ENCODE data around the gene ZNF280D. TPM values are rescaled to one million over a fixed set of nuclear protein-coding genes. Genes with fewer than 3 reads are reported as not detected.

The ZNF280D gene
- total and polyA plus RNA-seq, 2 of the 13 experiments (the other 11 are each of a cell fraction or from before 2014, with no cell fraction given): 7.1 to 11.9 TPM

DNA sequence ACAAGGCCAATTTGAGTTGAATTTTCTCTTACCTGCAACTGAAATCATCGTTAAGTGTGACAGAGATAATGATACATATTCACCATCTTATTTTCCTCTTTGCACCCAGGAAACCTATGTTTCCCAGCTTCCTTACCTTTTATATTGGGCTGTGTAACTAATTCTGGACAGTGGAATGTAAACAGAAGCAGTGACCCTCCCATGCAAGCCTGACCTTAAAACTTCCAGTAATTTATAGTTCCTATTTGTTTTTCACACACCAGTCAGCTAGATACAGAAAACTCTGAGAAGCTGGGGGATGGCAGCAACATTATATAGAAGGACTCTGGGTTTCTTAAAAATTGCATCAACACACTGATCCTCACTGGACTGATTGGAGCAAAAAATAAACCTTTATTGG is 4.5 kb upstream of the ZNF280D start (continued):
- TF ChIP-seq, protein P1, sequence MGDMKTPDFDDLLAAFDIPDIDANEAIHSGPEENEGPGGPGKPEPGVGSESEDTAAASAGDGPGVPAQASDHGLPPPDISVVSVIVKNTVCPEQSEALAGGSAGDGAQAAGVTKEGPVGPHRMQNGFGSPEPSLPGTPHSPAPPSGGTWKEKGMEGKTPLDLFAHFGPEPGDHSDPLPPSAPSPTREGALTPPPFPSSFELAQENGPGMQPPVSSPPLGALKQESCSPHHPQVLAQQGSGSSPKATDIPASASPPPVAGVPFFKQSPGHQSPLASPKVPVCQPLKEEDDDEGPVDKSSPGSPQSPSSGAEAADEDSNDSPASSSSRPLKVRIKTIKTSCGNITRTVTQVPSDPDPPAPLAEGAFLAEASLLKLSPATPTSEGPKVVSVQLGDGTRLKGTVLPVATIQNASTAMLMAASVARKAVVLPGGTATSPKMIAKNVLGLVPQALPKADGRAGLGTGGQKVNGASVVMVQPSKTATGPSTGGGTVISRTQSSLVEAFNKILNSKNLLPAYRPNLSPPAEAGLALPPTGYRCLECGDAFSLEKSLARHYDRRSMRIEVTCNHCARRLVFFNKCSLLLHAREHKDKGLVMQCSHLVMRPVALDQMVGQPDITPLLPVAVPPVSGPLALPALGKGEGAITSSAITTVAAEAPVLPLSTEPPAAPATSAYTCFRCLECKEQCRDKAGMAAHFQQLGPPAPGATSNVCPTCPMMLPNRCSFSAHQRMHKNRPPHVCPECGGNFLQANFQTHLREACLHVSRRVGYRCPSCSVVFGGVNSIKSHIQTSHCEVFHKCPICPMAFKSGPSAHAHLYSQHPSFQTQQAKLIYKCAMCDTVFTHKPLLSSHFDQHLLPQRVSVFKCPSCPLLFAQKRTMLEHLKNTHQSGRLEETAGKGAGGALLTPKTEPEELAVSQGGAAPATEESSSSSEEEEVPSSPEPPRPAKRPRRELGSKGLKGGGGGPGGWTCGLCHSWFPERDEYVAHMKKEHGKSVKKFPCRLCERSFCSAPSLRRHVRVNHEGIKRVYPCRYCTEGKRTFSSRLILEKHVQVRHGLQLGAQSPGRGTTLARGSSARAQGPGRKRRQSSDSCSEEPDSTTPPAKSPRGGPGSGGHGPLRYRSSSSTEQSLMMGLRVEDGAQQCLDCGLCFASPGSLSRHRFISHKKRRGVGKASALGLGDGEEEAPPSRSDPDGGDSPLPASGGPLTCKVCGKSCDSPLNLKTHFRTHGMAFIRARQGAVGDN (CRISPR knock-in tag; IDR thresholded peaks at IDR 0.05): no peak
- TF ChIP-seq AHR (CRISPR knock-in tag; IDR thresholded peaks at IDR 0.05) (no peak), SOX13 (IDR thresholded peaks at IDR 0.05) (no peak), SOX13 (CRISPR knock-in tag; conservative IDR thresholded peaks at IDR 0.05 in 1 of 2, IDR thresholded peaks at IDR 0.05 in 1 of 2) (peak in 1 of 2 experiments; percentile 55; a peak in 1 of 4 replicates), XRCC5 (optimal IDR thresholded peaks at IDR 0.05; ENCODE audit: low read length) (no peak), NR2F6 (IDR thresholded peaks at IDR 0.05) (peak; percentile 86), NR2F6 (CRISPR knock-in tag; IDR thresholded peaks at IDR 0.05) (peak; percentile 92), NFE2 (CRISPR knock-in tag; IDR thresholded peaks at IDR 0.05) (no peak), LCORL (IDR thresholded peaks at IDR 0.05) (no peak), LCORL (CRISPR knock-in tag; IDR thresholded peaks at IDR 0.05) (0 out of 2 replicates have a peak, but pooled peaks have one; percentile 32), FIP1L1 (IDR thresholded peaks at IDR 0.05; ENCODE audit: borderline replicate concordance, insufficient read depth, low read depth, low read length) (no peak), ZNF788 (CRISPR knock-in tag; IDR thresholded peaks at IDR 0.05; ENCODE audit: borderline replicate concordance) (no peak), KAT8 (CRISPR knock-in tag; IDR thresholded peaks at IDR 0.05) (peak; percentile 43; the same call in 1 of the 2 replicates), PCBP2 (optimal IDR thresholded peaks at IDR 0.05; ENCODE audit: low read depth, low read length, poor library complexity, severe bottlenecking) (no peak)
- TF ChIP-seq, protein P2, sequence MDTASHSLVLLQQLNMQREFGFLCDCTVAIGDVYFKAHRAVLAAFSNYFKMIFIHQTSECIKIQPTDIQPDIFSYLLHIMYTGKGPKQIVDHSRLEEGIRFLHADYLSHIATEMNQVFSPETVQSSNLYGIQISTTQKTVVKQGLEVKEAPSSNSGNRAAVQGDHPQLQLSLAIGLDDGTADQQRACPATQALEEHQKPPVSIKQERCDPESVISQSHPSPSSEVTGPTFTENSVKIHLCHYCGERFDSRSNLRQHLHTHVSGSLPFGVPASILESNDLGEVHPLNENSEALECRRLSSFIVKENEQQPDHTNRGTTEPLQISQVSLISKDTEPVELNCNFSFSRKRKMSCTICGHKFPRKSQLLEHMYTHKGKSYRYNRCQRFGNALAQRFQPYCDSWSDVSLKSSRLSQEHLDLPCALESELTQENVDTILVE (CRISPR knock-in tag; IDR thresholded peaks at IDR 0.05): no peak
- TF ChIP-seq, protein P3, sequence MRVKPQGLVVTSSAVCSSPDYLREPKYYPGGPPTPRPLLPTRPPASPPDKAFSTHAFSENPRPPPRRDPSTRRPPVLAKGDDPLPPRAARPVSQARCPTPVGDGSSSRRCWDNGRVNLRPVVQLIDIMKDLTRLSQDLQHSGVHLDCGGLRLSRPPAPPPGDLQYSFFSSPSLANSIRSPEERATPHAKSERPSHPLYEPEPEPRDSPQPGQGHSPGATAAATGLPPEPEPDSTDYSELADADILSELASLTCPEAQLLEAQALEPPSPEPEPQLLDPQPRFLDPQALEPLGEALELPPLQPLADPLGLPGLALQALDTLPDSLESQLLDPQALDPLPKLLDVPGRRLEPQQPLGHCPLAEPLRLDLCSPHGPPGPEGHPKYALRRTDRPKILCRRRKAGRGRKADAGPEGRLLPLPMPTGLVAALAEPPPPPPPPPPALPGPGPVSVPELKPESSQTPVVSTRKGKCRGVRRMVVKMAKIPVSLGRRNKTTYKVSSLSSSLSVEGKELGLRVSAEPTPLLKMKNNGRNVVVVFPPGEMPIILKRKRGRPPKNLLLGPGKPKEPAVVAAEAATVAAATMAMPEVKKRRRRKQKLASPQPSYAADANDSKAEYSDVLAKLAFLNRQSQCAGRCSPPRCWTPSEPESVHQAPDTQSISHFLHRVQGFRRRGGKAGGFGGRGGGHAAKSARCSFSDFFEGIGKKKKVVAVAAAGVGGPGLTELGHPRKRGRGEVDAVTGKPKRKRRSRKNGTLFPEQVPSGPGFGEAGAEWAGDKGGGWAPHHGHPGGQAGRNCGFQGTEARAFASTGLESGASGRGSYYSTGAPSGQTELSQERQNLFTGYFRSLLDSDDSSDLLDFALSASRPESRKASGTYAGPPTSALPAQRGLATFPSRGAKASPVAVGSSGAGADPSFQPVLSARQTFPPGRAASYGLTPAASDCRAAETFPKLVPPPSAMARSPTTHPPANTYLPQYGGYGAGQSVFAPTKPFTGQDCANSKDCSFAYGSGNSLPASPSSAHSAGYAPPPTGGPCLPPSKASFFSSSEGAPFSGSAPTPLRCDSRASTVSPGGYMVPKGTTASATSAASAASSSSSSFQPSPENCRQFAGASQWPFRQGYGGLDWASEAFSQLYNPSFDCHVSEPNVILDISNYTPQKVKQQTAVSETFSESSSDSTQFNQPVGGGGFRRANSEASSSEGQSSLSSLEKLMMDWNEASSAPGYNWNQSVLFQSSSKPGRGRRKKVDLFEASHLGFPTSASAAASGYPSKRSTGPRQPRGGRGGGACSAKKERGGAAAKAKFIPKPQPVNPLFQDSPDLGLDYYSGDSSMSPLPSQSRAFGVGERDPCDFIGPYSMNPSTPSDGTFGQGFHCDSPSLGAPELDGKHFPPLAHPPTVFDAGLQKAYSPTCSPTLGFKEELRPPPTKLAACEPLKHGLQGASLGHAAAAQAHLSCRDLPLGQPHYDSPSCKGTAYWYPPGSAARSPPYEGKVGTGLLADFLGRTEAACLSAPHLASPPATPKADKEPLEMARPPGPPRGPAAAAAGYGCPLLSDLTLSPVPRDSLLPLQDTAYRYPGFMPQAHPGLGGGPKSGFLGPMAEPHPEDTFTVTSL (CRISPR knock-in tag; IDR thresholded peaks at IDR 0.05; ENCODE audit: borderline replicate concordance): peak; percentile 47; the same call in 1 of the 2 replicates
